K562 (cell line): ENCODE data around the gene SORCS1. TPM values are rescaled to one million over a fixed set of nuclear protein-coding genes. Genes with fewer than 3 reads are reported as not detected.
A peak's percentile ranks its signal among the peaks of the same experiment; 100 is the strongest.

Source experiments
- ATAC-seq: fragments of 200-7000 bp; cut with Tn5 transposase; 3 replicates; pipeline ENCODE4 v1.9.1; 2020; ENCODE audit warnings: moderate library complexity
- BruUV-seq: library from RNA; stranded (reverse); fragments of 400-500 nt; replicated peaks from 2 replicates; lab custom pipeline; 2021; lab: Mats Ljungman, UMichigan
- CTCF ChIA-PET: fragments of 300-600 bp; formaldehyde crosslinking; extraction: SDS; loops from one replicate; lab custom pipeline; 2021; ENCODE audit warnings: low intra/inter-chr PET ratio; lab: Yijun Ruan, JAX
- POLR2A ChIA-PET: fragments of 300-600, 350-650 bp; sonication (Branson Sonifier 250); formaldehyde crosslinking; extraction: SDS; loops from one replicate; lab custom pipeline; 2021; ENCODE audit warnings: antibody characterized with exemption, inconsistent platforms; lab: Yijun Ruan, JAX
- DNase-seq, 4 experiments: peaks; one replicate each; pipeline versions ENCODE4 v3.0.0 to v3.0.0-alpha.2; 2011 to 2018; ENCODE audit warnings: low spot score in 3 of 4, mixed read lengths in 3 of 4; ENCODE audit errors: extremely low read depth in 1 of 4
- FAIRE-seq: peaks from 2 replicates; lab custom pipeline; 2011; peaks lifted over from hg19 to GRCh38; lab: Jason Lieb, UNC
- H2AFZ ChIP-seq: 2 replicates; pipeline ENCODE4 v1.6.0; 2011; ENCODE audit warnings: low read depth, low read length, control low read depth, inconsistent platforms
- H3K27ac ChIP-seq: fragments of 200-600 bp; 3 replicates; pipeline ENCODE4 v1.8.0; 2011; ENCODE audit warnings: low read depth, mild to moderate bottlenecking, control low read depth, inconsistent platforms, low read length, moderate library complexity, mixed read lengths; ENCODE audit errors: extremely low read depth
- H3K27me3 ChIP-seq, 2 experiments: fragments of 300-600 bp in 1 of 2; 2 replicates in 1 of 2; 3 replicates in 1 of 2; pipeline versions ENCODE4 v1.6.0 to v1.8.0; 2011; ENCODE audit warnings: inconsistent platforms in 2 of 2, low read length in 2 of 2, mild to moderate bottlenecking in 1 of 2, mixed read lengths in 1 of 2, moderate library complexity in 1 of 2; ENCODE audit not compliant: control insufficient read depth in 2 of 2, insufficient read depth in 2 of 2
- H3K36me3 ChIP-seq: fragments of 300-600 bp; 3 replicates; pipeline ENCODE4 v1.8.0; 2011; ENCODE audit warnings: mild to moderate bottlenecking, low read length, inconsistent platforms; ENCODE audit not compliant: control insufficient read depth, insufficient read depth
- H3K4me1 ChIP-seq, 2 experiments: fragments of 200-600 bp in 1 of 2; replicated peaks in 1 of 2; 2 replicates in 1 of 2; 3 replicates in 1 of 2; pipeline versions ENCODE4 v1.5.1 to v1.8.0; 2011; ENCODE audit warnings: inconsistent platforms in 2 of 2, low read length in 2 of 2, mild to moderate bottlenecking in 1 of 2, mixed read lengths in 1 of 2, moderate library complexity in 1 of 2; ENCODE audit not compliant: control insufficient read depth in 2 of 2, insufficient read depth in 2 of 2
- H3K4me2 ChIP-seq: 2 replicates; pipeline ENCODE4 v1.6.1; 2011; ENCODE audit warnings: low read length, control low read depth, inconsistent platforms, mixed read lengths; ENCODE audit not compliant: insufficient read depth
- H3K4me3 ChIP-seq: fragments of 200-600 bp; sonication (generic), shearing (Covaris generic); 2 replicates; pipeline ENCODE4 v1.5.1; 2016; ENCODE audit warnings: control low read depth, inconsistent platforms
- H3K79me2 ChIP-seq: fragments of 200-600 bp; 3 replicates; pipeline ENCODE4 v1.8.0; 2011; ENCODE audit warnings: low read length, inconsistent platforms; ENCODE audit not compliant: control insufficient read depth, insufficient read depth
- H3K9ac ChIP-seq, 2 experiments: 2 replicates each; pipeline versions ENCODE4 v1.6.0 to v1.6.1; 2011; ENCODE audit warnings: low read depth in 2 of 2, low read length in 2 of 2, control low read depth in 1 of 2, inconsistent platforms in 1 of 2, mild to moderate bottlenecking in 1 of 2, mixed read lengths in 1 of 2; ENCODE audit not compliant: insufficient read depth in 1 of 2
- H3K9me1 ChIP-seq: one replicate; pipeline ENCODE4 v1.6.0; 2011; ENCODE audit warnings: inconsistent platforms, mild to moderate bottlenecking, low read length, moderate library complexity; ENCODE audit not compliant: control insufficient read depth, insufficient read depth
- H3K9me3 ChIP-seq: replicated peaks from 2 replicates; pipeline ENCODE4 v1.5.1; 2011; ENCODE audit warnings: low read depth, low read length, inconsistent platforms; ENCODE audit not compliant: control insufficient read depth, insufficient read depth
- H4K20me1 ChIP-seq: replicated peaks from 2 replicates; pipeline ENCODE4 v1.6.1; 2011; ENCODE audit warnings: low read length, inconsistent platforms, mixed read lengths; ENCODE audit not compliant: control insufficient read depth, insufficient read depth
- HES1 ChIP-seq: fragments of 450-650 bp; IDR thresholded peaks from 2 replicates; pipeline ENCODE4 v1.6.1; 2016; ENCODE audit warnings: low read depth, mild to moderate bottlenecking, moderate library complexity
- KDM4B ChIP-seq, 2 experiments: fragments of 450-650 bp in 1 of 2; sonication (generic) in 1 of 2; IDR thresholded peaks; 2 replicates each; pipeline ENCODE4 v1.6.1; 2016 to 2017; ENCODE audit warnings: borderline replicate concordance in 2 of 2, antibody characterized with exemption in 1 of 2, low read depth in 1 of 2, mild to moderate bottlenecking in 1 of 2
- NR2F6 ChIP-seq: fragments of 450-650 bp; formaldehyde crosslinking; IDR thresholded peaks from 2 replicates; pipeline ENCODE4 v1.4.0; 2020; ENCODE audit warnings: mild to moderate bottlenecking
- RBM34 ChIP-seq: fragments of 200-400 bp; formaldehyde crosslinking; IDR thresholded peaks from 2 replicates; pipeline ENCODE4 v1.6.1; 2018; ENCODE audit warnings: low read length, borderline replicate concordance; ENCODE audit not compliant: insufficient read depth
- TEAD1 ChIP-seq, 2 experiments: fragments of 450-650 bp in 1 of 2; sonication (generic) in 1 of 2; formaldehyde crosslinking; IDR thresholded peaks; 2 replicates each; pipeline versions ENCODE4 v1.4.0 to v1.8.0; 2020 to 2022; ENCODE audit warnings: mild to moderate bottlenecking in 2 of 2, missing genetic modification reagents in 1 of 2
- USF1 ChIP-seq: sonication (generic); formaldehyde crosslinking; IDR thresholded peaks from 2 replicates; pipeline ENCODE4 v1.9.0; 2022; ENCODE audit warnings: mild to moderate bottlenecking, missing genetic modification reagents
- ZHX1 ChIP-seq: fragments of 150-350 bp; conservative IDR thresholded peaks from 2 replicates; pipeline ENCODE4 v1.6.1; 2014; ENCODE audit warnings: low read length
- ZNF280B ChIP-seq: fragments of 250-450 bp; sonication (Bioruptor Pico); IDR thresholded peaks from 2 replicates; pipeline ENCODE4 v1.5.1; 2021; ENCODE audit warnings: mild to moderate bottlenecking
- ZNF592 ChIP-seq: fragments of 450-650 bp; IDR thresholded peaks from 2 replicates; pipeline ENCODE4 v1.6.1; 2017; ENCODE audit warnings: antibody characterized with exemption, mild to moderate bottlenecking
- WGBS: fragments of 100-300 bp; shearing (Covaris generic); methylation state at CpG from one replicate; pipeline ENCODE4 v1.1.6; 2016; ENCODE audit warnings: low coverage, mixed read lengths; ENCODE audit not compliant: insufficient coverage; ENCODE audit errors: missing lambda C conversion rate; 5-methylcytosine and 5-hydroxymethylcytosine counted together
- in situ Hi-C: fragments of 300-500 bp; cut with MboI; formaldehyde crosslinking; loops from 4 replicates; pipeline ENCODE4 v1.15.0; 2018; ENCODE audit warnings: inconsistent platforms, mixed read lengths
- intact Hi-C: fragments of 100-400 bp; cut with micrococcal nuclease; formaldehyde crosslinking; loops from 2 replicates; pipeline ENCODE4 v1.14.2; 2022
- polyA plus RNA-seq, 8 experiments: library from polyadenylated mRNA; depleted of rRNA in 4 of 8; stranded (reverse) in 5 of 8; unstranded in 3 of 8; fragments of >200 nt; fragmentation: Nextera tagmentation in 2 of 8; fragmentation: Illumina TruSeq in 1 of 8; extraction: Ambion mirVana in 2 of 8; extraction: Trizol in 1 of 8; gene quantifications; 2 replicates each; pipeline versions ENCODE4 v1.2.1 to v1.2.3, GENCODE V29; 2011 to 2014; ENCODE audit warnings: inconsistent platforms in 1 of 8, missing spikeins in 1 of 8
- total RNA-seq, 7 experiments: library from RNA; depleted of rRNA in 6 of 7; stranded (reverse); fragments of >200 nt in 6 of 7; fragmentation: Illumina TruSeq in 2 of 7; extraction: Trizol in 2 of 7; gene quantifications; 2 replicates each; pipeline versions ENCODE4 v1.2.1 to v1.2.3, GENCODE V29; 2011 to 2021; ENCODE audit warnings: low replicate concordance in 1 of 7

Gene SORCS1
- total and polyA plus RNA-seq, 9 of the 15 experiments (the other 6 are each of a cell fraction or from before 2014, with no cell fraction given) = 1.5 to 3.9 (median 2.7) TPM

GRCh38 chr10:107064075-107064474 is 100.4 kb downstream of the SORCS1 start (continued):
- TF ChIP-seq ZHX1 = no peak

GRCh38 chr10:107059872-107060271 is 104.6 kb downstream of the SORCS1 start:
- Histone ChIP-seq H3K4me3 (no peak overlapping the region), H3K9me3 (no peaks in the 10 kb centered on the region), H3K27ac (no peak overlapping the region), H3K79me2 (no peaks in the 10 kb centered on the region), H2AFZ (peak overlapping the region; percentile 72; the same call in 1 of the 2 replicates), H3K27me3 (no peaks in the 10 kb centered on the region), H3K4me2 (no peak overlapping the region), H3K9me1 (no peaks in the 10 kb centered on the region), H3K36me3 (no peaks in the 10 kb centered on the region), H3K4me1 (peaks cover 0 to 27% of the 10 kb centered on the region in 2 experiments; a peak in 4 of 5 replicates), H3K9ac (no peak overlapping the region), H4K20me1 (no peaks in the 10 kb centered on the region)
- WGBS = 20% methylated on average over 3 of the region's 3 CpGs
- CTCF ChIA-PET = no interaction called here
- no TSS peak for BruUV-seq
- peak; percentile 68 for FAIRE-seq
- peak; percentile 57 for ATAC-seq
- peak in 3 of 4 experiments; percentile 9 to 38 (median 9) for DNase-seq
- intact Hi-C loops (no loop called here), in situ Hi-C loops (no loop called here)
- POLR2A ChIA-PET = no interaction called here
- TF ChIP-seq ZNF592 (no peak), KDM4B (IDR thresholded peaks at IDR 0.05; ENCODE audit: borderline replicate concordance in 2 of 2, low read depth in 1 of 2) (no peak), USF1 (no peak), ZNF280B (no peak), RBM34 (no peak), TEAD1 (CRISPR knock-in tag; IDR thresholded peaks at IDR 0.05) (no peak), HES1 (no peak), NR2F6 (CRISPR knock-in tag) (no peak)
